Activated T-helper 1 cell treated with anti-CD3 and anti-CD28 coated beads, Interleukin-2, amount 50 U/mL, for 16 hours (primary cell): ENCODE results near the gene OR11H12.
"Not testable (repeated sequence)": the region's sequence is repeated elsewhere in the genome, so short reads cannot be mapped to it uniquely, and the experiment has no call there.

Source experiments
- DNase-seq, 2 donors: peaks; one replicate each; pipeline ENCODE4 v3.0.0-alpha.2; 2020; ENCODE audit warnings: low read depth in 1 of 2, low spot score in 1 of 2

Gene OR11H12, protein sequence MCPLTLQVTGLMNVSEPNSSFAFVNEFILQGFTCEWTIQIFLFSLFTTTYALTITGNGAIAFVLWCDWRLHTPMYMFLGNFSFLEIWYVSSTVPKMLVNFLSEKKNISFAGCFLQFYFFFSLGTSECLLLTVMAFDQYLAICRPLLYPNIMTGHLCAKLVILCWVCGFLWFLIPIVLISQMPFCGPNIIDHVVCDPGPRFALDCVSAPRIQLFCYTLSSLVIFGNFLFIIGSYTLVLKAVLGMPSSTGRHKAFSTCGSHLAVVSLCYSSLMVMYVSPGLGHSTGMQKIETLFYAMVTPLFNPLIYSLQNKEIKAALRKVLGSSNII

DNA sequence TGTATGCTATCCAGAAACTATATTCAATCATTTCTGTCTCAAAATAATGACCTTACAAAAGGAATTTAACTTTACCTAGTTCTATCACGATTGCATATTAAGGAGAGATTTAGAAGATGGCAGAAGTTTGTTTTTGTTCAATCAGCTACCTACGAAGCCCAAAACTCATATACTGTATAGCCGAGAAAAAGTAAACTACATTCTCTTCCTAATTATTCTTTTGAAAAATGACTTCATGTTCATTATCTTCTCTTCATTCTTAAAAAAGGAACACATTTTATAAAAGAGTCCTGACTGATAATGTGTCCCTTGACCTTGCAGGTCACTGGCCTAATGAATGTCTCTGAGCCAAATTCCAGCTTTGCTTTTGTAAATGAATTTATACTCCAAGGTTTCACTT lies at the start of gene OR11H12:
OR11H12 (plus strand) TSS at position 301 of the 400 bp plus-strand sequence; CDS start at position 301, 0 bp downstream.
- not testable (repeated sequence) for DNase-seq

- not testable (repeated sequence) for DNase-seq
These were observed 18.0 kb upstream of the OR11H12 start for GRCh38 chr14:18582908-18583307.

DNA sequence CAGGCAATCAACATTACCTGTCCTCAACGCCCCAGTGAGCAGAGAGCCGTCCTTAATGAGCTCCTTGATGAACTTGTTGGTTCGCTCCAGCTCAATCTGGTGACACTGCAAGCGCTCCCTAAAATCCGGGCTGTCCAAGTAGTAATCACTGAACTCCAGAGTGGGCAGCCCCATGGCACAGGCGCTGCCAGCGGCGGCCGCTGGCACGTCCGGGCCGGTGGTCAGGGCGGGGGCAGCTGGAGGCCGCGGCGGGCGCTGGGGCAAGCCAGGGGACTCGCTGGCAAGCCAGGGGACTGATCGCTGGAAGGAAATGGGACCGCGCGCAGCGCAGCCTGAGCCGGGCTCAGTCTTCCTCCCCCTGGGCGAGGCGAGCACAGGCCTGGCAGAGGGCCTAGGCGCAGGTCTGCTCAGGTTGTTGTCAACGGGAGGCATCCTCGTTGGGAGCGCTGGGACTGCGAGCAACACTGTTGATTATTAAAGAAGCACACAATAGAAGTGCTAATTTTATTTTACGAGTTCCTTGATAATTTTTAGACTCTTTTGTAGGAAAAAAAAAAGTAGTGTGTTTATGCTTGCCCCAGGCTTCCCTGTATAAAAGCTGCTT lies 25.8 kb downstream of the OR11H12 start:
- not testable (repeated sequence) for DNase-seq

DNA sequence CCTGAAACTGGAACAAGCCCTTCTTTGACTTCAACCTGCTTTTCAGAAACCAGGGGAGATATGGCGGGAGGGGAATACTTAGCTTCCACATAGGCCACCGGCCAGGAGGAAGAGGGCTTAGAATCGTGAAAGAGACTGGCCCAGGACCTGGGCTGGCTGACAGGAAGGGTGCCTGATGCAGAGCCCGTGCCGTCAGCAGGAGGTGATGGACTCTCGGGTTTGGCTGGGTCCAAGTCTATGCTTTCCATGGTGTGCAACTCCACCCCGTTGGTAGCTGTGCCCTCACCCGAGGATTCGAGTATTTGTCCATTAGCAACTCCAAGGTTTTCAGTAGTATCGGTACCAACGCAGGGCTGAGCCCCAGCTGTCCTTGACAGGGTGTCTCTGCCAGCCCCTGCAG lies 35.1 kb downstream of the OR11H12 start:
- DNase-seq = not testable (repeated sequence)

DNA sequence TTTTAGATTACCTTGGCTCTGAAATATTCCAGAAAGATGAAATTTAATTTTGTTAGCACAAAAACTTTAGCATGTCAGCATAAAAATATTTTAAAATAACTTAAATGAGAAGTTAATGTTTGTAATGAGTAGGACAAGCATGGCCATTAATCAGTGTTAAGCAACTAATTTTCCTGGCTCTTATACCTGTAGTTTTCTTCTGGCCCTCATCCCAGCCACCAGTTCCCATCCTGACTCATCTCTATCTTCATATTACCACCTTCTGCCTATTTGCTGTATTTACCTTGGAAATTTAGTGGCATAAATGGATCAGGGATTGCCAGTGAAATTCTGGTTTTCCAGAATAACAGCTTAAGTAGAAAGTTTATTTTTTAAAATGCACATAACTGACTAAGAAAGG lies 37.1 kb downstream of the OR11H12 start:
- not testable (repeated sequence) for DNase-seq

DNA sequence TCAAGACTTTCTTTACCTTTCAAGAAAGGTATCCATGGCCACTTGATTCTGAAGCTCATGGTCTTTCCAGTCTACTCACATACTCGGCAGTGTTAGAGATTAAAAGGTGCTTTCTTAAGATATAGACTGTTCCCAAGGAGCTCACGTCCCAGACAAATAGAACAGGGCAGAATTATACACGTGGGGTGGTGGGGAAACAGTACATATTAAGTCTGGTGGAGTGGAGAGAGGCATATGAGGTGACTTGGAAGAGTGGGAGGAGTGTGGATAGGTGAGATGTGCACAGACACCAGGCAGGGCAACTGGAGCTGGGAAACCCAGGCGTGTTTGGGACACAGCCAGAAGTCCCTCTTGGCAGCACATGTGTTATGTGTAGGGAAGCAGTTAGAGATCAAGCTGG lies 37.9 kb downstream of the OR11H12 start:
- DNase-seq = not testable (repeated sequence)

- not testable (repeated sequence) for DNase-seq
These were observed 45.3 kb downstream of the OR11H12 start for GRCh38 chr14:18646075-18646730.
